Measurements from ENCODE around the gene VPS37D.

Gene VPS37D

DNA sequence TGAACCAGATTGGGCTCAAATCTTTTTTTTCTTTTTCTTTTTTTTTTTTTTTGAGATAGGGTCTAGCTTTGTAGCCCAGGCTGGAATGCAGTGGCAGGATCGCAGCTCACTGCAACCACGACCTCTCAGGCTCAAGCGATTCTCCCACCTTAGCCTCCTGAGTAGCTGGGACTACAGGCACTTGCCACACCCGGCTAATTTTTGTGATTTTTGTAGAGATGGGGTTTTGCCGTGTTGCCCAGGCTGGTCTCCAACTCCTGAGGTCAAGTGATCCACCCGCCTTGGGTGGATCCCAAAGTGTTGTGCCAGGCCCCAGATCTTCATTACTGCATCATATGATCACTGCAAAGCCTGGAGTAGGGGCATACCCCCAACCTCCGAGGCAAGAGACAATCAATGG lies 12.9 kb downstream of the VPS37D start:
- DNase-seq (ENCODE audit: low spot score), result no peak

- no peak for DNase-seq (ENCODE audit: low spot score)
Observed at GRCh38 chr7:73681031-73681430, 13.4 kb downstream of the VPS37D start.

GRCh38 chr7:73682745-73683055 lies 15.1 kb downstream of the VPS37D start:
- DNase-seq (ENCODE audit: low spot score), result no peak

DNA sequence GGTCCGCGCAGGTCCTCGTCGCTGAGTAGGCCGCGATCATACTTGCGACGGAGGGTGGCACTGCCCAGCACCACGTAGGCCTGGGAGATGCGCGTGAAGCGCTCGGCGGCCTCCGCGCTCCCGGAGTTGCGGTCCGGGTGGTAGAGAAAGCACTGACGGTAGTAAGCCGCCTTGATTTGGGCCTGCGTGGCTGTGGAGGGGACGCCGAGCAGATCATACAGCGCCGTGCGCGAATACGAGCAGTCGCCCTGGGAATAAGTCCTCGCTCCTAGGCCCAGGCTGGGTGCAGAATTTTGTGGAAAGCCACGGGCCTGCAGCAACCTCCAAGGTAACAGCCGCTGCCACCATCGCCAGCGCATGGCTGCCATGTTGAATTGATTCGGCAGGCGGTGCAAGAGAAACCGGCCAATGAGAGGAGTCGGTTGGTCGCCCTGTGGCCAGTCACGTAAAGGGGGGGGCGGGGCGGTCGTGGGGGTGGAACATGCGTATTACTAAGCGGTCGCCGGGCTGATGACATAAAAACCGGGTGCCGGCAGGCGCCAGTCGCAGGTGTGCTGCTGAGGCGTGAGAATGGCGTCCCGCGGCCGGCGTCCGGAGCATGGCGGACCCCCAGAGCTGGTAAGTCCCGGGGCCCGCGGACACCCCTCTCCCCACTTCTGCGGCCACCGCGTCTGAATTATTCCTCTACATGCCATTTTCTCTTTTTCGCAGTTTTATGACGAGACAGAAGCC lies 15.6 kb downstream of the VPS37D start, which contains the start of the genes BUD23 and DNAJC30:
TSS of gene BUD23 (plus strand) at position 542 of the 732 bp plus-strand sequence. CDS start at position 571, 29 bp downstream.
TSS of gene DNAJC30 (minus strand) at position 398 of the 732 bp plus-strand sequence. CDS start at position 368, 30 bp downstream.
- DNase-seq (ENCODE audit: low spot score), result peak; percentile 99

- DNase-seq (ENCODE audit: low spot score), result no peak
Observed at GRCh38 chr7:73683788-73684693, 16.4 kb downstream of the VPS37D start.

- DNase-seq (ENCODE audit: low spot score), result no peak
Observed at GRCh38 chr7:73685311-73685710, 17.7 kb downstream of the VPS37D start.

- no peak for DNase-seq (ENCODE audit: low spot score)
Observed at GRCh38 chr7:73688288-73688687, 20.7 kb downstream of the VPS37D start.

GRCh38 chr7:73690646-73691045 lies 23.0 kb downstream of the VPS37D start:
- no peak for DNase-seq (ENCODE audit: low spot score)

DNA sequence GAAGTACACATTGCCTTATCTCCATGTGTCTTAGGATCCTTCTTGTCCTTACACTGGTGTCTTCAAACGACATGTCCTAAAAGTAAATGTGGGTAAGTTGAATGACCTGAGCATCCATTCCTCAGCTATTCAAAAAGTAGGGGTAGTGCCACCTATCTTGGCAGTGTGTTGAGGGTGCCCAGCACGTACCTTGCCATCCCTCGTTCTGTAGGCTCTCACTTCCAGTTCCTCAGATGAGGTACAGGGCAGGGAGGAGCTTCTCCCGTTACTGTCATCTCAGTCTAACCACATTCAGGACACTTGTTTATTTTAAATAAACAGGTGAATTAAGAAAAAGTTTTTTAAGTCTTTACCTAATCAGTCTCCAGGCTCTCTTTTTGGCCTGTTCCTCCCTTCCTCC lies 28.7 kb downstream of the VPS37D start:
- DNase-seq (ENCODE audit: low spot score), result no peak

DNA sequence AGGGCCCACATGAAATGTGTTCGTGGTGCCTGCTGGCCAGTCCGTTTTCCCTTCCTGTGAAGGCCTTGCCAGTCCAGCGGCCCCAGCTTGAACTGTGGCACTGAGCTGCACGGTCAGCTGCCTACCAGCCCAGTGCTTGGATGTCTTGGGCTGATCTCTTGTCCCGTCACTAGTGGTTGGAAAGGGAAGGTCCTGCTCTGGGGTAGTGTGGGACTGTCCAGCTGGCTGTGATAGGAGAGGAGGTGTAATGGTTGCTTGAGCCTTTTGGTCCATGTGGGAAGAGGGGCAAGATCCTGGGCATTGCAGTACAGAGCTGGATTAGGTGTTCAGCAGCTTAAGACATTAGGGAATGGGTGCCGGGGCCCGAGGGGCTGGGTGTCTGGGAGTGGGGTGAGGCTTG lies 30.8 kb downstream of the VPS37D start:
- no peak for DNase-seq (ENCODE audit: low spot score)

DNA sequence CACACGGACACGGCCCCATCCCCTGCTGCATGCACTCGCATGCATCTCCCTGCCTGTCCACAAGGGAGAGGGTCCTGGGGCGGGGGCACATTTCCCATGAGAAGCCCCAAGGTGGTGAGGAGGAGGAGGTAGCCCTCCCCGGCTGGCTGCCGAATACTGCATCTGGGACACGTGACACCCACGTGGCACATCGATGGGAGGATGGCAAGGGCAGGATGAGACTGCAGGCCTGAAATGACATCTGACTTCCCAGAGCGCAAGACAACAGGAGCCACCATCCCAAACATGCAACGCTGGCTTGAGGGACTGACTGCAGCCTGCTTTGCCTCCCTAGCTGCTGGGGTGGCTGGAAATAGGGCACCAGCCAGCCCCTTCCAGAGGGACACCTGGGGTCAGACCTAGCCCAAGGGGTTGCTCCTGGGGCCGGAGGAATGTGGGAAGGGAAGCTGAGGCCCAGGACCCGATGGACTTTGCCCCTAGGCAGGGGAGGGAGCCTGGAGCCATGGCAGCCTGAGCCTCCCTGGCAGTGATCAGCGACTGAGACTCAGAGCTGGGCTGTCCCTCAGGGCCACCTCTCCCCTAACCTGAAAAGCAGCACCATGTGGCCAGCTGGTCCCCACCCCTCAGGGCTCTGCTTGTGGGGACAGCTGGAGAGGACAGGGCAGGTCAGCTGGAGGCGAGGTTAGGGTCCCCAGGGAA lies 31.9 kb downstream of the VPS37D start:
- DNase-seq (ENCODE audit: low spot score), result no peak

DNA sequence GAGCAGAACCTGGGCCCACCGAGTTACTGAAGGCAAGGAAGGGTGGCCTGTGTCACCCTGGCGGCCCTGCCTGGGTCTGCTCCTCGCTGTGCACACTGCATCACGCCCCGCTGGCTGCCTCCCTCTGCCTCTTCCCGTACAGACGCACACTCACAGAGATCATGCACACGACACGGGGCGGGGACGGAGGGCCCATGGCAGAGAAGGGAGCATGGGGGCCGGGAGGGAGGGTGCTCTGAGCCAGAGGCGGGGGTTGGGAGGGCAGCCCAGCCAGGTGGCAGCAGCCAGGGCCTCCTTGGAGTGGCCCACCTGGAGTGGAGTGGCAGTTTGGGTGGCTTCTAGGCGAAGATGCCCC lies 32.4 kb downstream of the VPS37D start:
- no peak for DNase-seq (ENCODE audit: low spot score)

GRCh38 chr7:73700581-73701134 lies 33.0 kb downstream of the VPS37D start:
- DNase-seq (ENCODE audit: low spot score), result no peak

- peak; percentile 37 for DNase-seq (ENCODE audit: low spot score)
Observed at GRCh38 chr7:73701357-73701995, 33.8 kb downstream of the VPS37D start.

- DNase-seq (ENCODE audit: low spot score), result no peak
Observed at GRCh38 chr7:73702226-73702625, 34.6 kb downstream of the VPS37D start.

- DNase-seq (ENCODE audit: low spot score), result no peak
Observed at GRCh38 chr7:73702665-73703064, 35.0 kb downstream of the VPS37D start.

GRCh38 chr7:73703225-73703624 lies 35.6 kb downstream of the VPS37D start:
- DNase-seq (ENCODE audit: low spot score), result no peak

GRCh38 chr7:73703757-73704639 lies 36.4 kb downstream of the VPS37D start:
- DNase-seq (ENCODE audit: low spot score), result no peak

- DNase-seq (ENCODE audit: low spot score), result no peak
Observed at GRCh38 chr7:73704640-73705550, 37.3 kb downstream of the VPS37D start.

DNA sequence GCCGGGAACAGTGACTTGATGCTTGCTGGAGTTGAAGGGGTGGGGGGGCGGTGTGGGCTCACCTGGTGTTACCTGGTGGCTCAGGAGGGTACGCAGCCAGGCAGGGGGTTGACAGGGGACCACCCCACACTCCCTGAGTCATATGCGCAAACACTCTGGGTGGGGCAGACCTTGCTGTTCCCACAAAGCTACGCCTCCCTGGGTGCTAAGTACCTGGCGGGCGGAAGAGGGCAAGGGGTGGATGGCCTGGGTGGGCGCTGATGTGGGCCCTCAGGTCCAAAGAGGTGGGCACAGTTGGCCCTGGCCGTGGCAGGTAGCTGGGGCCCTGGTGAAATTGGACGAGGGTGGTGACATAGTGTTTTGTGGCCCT lies 37.9 kb downstream of the VPS37D start:
- no peak for DNase-seq (ENCODE audit: low spot score)
